ENCODE data around the gene GLCE.

GRCh38 chr15:69318033-69318432 lies 157.6 kb downstream of the GLCE start:
- TF ChIP-seq CTCF (IDR thresholded peaks at IDR 0.05) (no peak), E2F4 (CRISPR knock-in tag; IDR thresholded peaks at IDR 0.05; ENCODE audit: borderline replicate concordance, low read depth) (no peak), ZNF219 (CRISPR knock-in tag; IDR thresholded peaks at IDR 0.05; ENCODE audit: borderline replicate concordance) (no peak), STAT6 (CRISPR knock-in tag; conservative IDR thresholded peaks at IDR 0.05; ENCODE audit: low read depth) (no peak), MAX (CRISPR knock-in tag; IDR thresholded peaks at IDR 0.05) (no peak), MLX (CRISPR knock-in tag; IDR thresholded peaks at IDR 0.05) (no peak), KAT7 (CRISPR knock-in tag; IDR thresholded peaks at IDR 0.05; ENCODE audit: borderline replicate concordance) (no peak), USF2 (CRISPR knock-in tag; IDR thresholded peaks at IDR 0.05) (no peak), JUN (CRISPR knock-in tag; IDR thresholded peaks at IDR 0.05) (no peak), USF1 (CRISPR knock-in tag; IDR thresholded peaks at IDR 0.05) (no peak), CBFB (CRISPR knock-in tag; IDR thresholded peaks at IDR 0.05; ENCODE audit: low read depth) (no peak), RELA (CRISPR knock-in tag; IDR thresholded peaks at IDR 0.05; ENCODE audit: borderline replicate concordance) (no peak)

Measured in WTC11 (cell line).